ENCODE results near the gene RFX6.
"Not testable (repeated sequence)": the region's sequence is repeated elsewhere in the genome, so short reads cannot be mapped to it uniquely, and the experiment has no call there.

Gene RFX6

GRCh38 chr6:116876635-116877611 is at the start of gene RFX6:
Gene RFX6 (plus strand): TSS chr6:116877242. CDS start chr6:116877276, 34 bp downstream.
- peak; percentile 61 for ATAC-seq
- Mint-ChIP-seq H3K27me3 (peaks cover 31% of the 10 kb centered on the region), H3K27ac (no peak within 1 kb of the TSS), H3K9me3 (peaks cover 3% of the 10 kb centered on the region), H3K36me3 (no peaks in the 10 kb centered on the region), H3K4me3 (peak within 1 kb of the TSS; percentile 44), H3K4me1 (peaks cover 12% of the 10 kb centered on the region)

- H3K4me1 Mint-ChIP-seq, result no peaks in the 10 kb centered on the region
- no peaks in the 10 kb centered on the region for H3K27me3 Mint-ChIP-seq
- H3K36me3 Mint-ChIP-seq, result no peaks in the 10 kb centered on the region
- no peak overlapping the region for H3K27ac Mint-ChIP-seq
- no peak for ATAC-seq
- H3K4me3 Mint-ChIP-seq, result no peak overlapping the region
- H3K9me3 Mint-ChIP-seq, result peaks cover 13% of the 10 kb centered on the region
Observed at GRCh38 chr6:116827561-116828240, 49.3 kb upstream of the RFX6 start.

GRCh38 chr6:116828983-116829382 is 48.1 kb upstream of the RFX6 start, which contains the start of gene GPRC6A:
Gene GPRC6A (minus strand): TSS chr6:116829083. CDS start chr6:116829013, 70 bp downstream.
- peaks cover 5% of the 10 kb centered on the region for H3K9me3 Mint-ChIP-seq
- no peak within 1 kb of the TSS for H3K27ac Mint-ChIP-seq
- ATAC-seq, result no peak

GRCh38 chr6:116834526-116834925 is 42.5 kb upstream of the RFX6 start:
- H3K27me3 Mint-ChIP-seq, H3K36me3 Mint-ChIP-seq, H3K9me3 Mint-ChIP-seq, H3K4me3 Mint-ChIP-seq, H3K4me1 Mint-ChIP-seq, H3K27ac Mint-ChIP-seq, ATAC-seq: not testable (repeated sequence)

More at GRCh38 chr6:116828983-116829382, 48.1 kb upstream of the RFX6 start, which contains the start of gene GPRC6A:
- Mint-ChIP-seq H3K27me3 (no peaks in the 10 kb centered on the region), H3K4me1 (no peaks in the 10 kb centered on the region), H3K36me3 (no peaks in the 10 kb centered on the region), H3K4me3 (no peak within 1 kb of the TSS)

- Mint-ChIP-seq H3K4me1 (no peaks in the 10 kb centered on the region), H3K4me3 (no peak overlapping the region), H3K36me3 (no peaks in the 10 kb centered on the region), H3K27ac (no peak overlapping the region), H3K27me3 (no peaks in the 10 kb centered on the region), H3K9me3 (peaks cover 3% of the 10 kb centered on the region)
- no peak for ATAC-seq
Observed at GRCh38 chr6:116836606-116837342, 40.3 kb upstream of the RFX6 start.

- ATAC-seq, result no peak
- Mint-ChIP-seq H3K4me3 (no peak overlapping the region), H3K36me3 (no peaks in the 10 kb centered on the region), H3K27me3 (no peaks in the 10 kb centered on the region), H3K4me1 (no peaks in the 10 kb centered on the region), H3K9me3 (no peaks in the 10 kb centered on the region), H3K27ac (no peak overlapping the region)
Observed at GRCh38 chr6:116840091-116840490, 37.0 kb upstream of the RFX6 start.

GRCh38 chr6:116842459-116842858 is 34.6 kb upstream of the RFX6 start:
- Mint-ChIP-seq H3K4me3 (no peak overlapping the region), H3K27ac (no peak overlapping the region), H3K9me3 (no peaks in the 10 kb centered on the region), H3K27me3 (no peaks in the 10 kb centered on the region), H3K4me1 (no peaks in the 10 kb centered on the region), H3K36me3 (no peaks in the 10 kb centered on the region)
- no peak for ATAC-seq

- no peak for ATAC-seq
- H3K36me3 Mint-ChIP-seq, result no peaks in the 10 kb centered on the region
- H3K27ac Mint-ChIP-seq, result no peak overlapping the region
- no peaks in the 10 kb centered on the region for H3K9me3 Mint-ChIP-seq
- peaks cover 10% of the 10 kb centered on the region for H3K27me3 Mint-ChIP-seq
- H3K4me3 Mint-ChIP-seq, result no peak overlapping the region
- H3K4me1 Mint-ChIP-seq, result no peaks in the 10 kb centered on the region
Observed at GRCh38 chr6:116847227-116847626, 29.8 kb upstream of the RFX6 start.

- Mint-ChIP-seq H3K9me3 (peaks cover 26% of the 10 kb centered on the region), H3K4me1 (no peaks in the 10 kb centered on the region), H3K4me3 (no peak overlapping the region)
Observed at GRCh38 chr6:116858060-116858459, 19.0 kb upstream of the RFX6 start.

GRCh38 chr6:116859264-116859663 is 17.8 kb upstream of the RFX6 start:
- Mint-ChIP-seq H3K36me3 (no peaks in the 10 kb centered on the region), H3K9me3 (peaks cover 19% of the 10 kb centered on the region), H3K27ac (no peak overlapping the region), H3K4me3 (no peak overlapping the region), H3K4me1 (no peaks in the 10 kb centered on the region), H3K27me3 (no peaks in the 10 kb centered on the region)
- ATAC-seq, result no peak

More at GRCh38 chr6:116858060-116858459, 19.0 kb upstream of the RFX6 start:
- Mint-ChIP-seq H3K27ac (no peak overlapping the region), H3K36me3 (no peaks in the 10 kb centered on the region), H3K27me3 (no peaks in the 10 kb centered on the region)
- ATAC-seq, result no peak

GRCh38 chr6:116866281-116866871 is 10.7 kb upstream of the RFX6 start:
- Mint-ChIP-seq H3K36me3 (no peaks in the 10 kb centered on the region), H3K27me3 (peaks cover 11% of the 10 kb centered on the region), H3K4me3 (no peak overlapping the region), H3K27ac (no peak overlapping the region), H3K4me1 (no peaks in the 10 kb centered on the region), H3K9me3 (peaks cover 5% of the 10 kb centered on the region)
- no peak for ATAC-seq

GRCh38 chr6:116872771-116873170 is 4.3 kb upstream of the RFX6 start:
- no peak for ATAC-seq
- H3K27me3 Mint-ChIP-seq, result peaks cover 31% of the 10 kb centered on the region
- no peak overlapping the region for H3K4me3 Mint-ChIP-seq
- peaks cover 6% of the 10 kb centered on the region for H3K9me3 Mint-ChIP-seq
- peaks cover 12% of the 10 kb centered on the region for H3K4me1 Mint-ChIP-seq
- H3K27ac Mint-ChIP-seq, result no peak overlapping the region
- H3K36me3 Mint-ChIP-seq, result no peaks in the 10 kb centered on the region

GRCh38 chr6:116876107-116876506 is 935 bp upstream of the RFX6 start:
- peaks cover 12% of the 10 kb centered on the region for H3K4me1 Mint-ChIP-seq
- H3K36me3 Mint-ChIP-seq, result no peaks in the 10 kb centered on the region
- H3K27ac Mint-ChIP-seq, result no peak overlapping the region
- peak overlapping the region; percentile 21 for H3K4me3 Mint-ChIP-seq
- H3K9me3 Mint-ChIP-seq, result peaks cover 3% of the 10 kb centered on the region
- ATAC-seq, result no peak
- H3K27me3 Mint-ChIP-seq, result peaks cover 31% of the 10 kb centered on the region

- no peak overlapping the region for H3K4me3 Mint-ChIP-seq
- ATAC-seq, result no peak
Observed at GRCh38 chr6:116877743-116878142, 701 bp downstream of the RFX6 start.

GRCh38 chr6:116881236-116881635 is 4.2 kb downstream of the RFX6 start:
- no peak for ATAC-seq
- peaks cover 8% of the 10 kb centered on the region for H3K4me1 Mint-ChIP-seq
- no peak overlapping the region for H3K4me3 Mint-ChIP-seq
- H3K36me3 Mint-ChIP-seq, result no peaks in the 10 kb centered on the region
- no peak overlapping the region for H3K27ac Mint-ChIP-seq
- H3K27me3 Mint-ChIP-seq, result peaks cover 15% of the 10 kb centered on the region
- no peaks in the 10 kb centered on the region for H3K9me3 Mint-ChIP-seq

More at GRCh38 chr6:116877743-116878142, 701 bp downstream of the RFX6 start:
- no peaks in the 10 kb centered on the region for H3K36me3 Mint-ChIP-seq
- peaks cover 12% of the 10 kb centered on the region for H3K4me1 Mint-ChIP-seq
- peaks cover 31% of the 10 kb centered on the region for H3K27me3 Mint-ChIP-seq
- H3K27ac Mint-ChIP-seq, result no peak overlapping the region
- H3K9me3 Mint-ChIP-seq, result no peaks in the 10 kb centered on the region

Data from stimulated activated memory B cell treated with anti-CD40 and anti-IgM and Interleukin-4, amounts not matched to agents 10 μg/mL and 1 μg/mL and 100 μg/mL, for 72 hours (primary cell).